Chondrocyte (in vitro differentiated cells): ENCODE measurements around the gene ABHD17C. TPM values are rescaled to one million over a fixed set of nuclear protein-coding genes. Genes with fewer than 3 reads are reported as not detected.

ENCODE experiments used
- DNase-seq: peaks from one replicate; pipeline ENCODE4 v3.0.0; 2021; ENCODE audit warnings: mixed read lengths, low spot score
- H3K27ac Mint-ChIP-seq: one replicate; pipeline ENCODE4 v1.8.0; 2021; ENCODE audit warnings: mild to moderate bottlenecking, moderate library complexity, mixed read lengths; ENCODE audit not compliant: unreplicated experiment
- H3K27me3 Mint-ChIP-seq: 2 replicates; pipeline ENCODE4 v1.8.0; 2021; ENCODE audit warnings: low read depth, mixed read lengths
- H3K36me3 Mint-ChIP-seq: 2 replicates; pipeline ENCODE4 v1.8.0; 2021; ENCODE audit warnings: low read depth, mixed read lengths
- H3K4me1 Mint-ChIP-seq: 2 replicates; pipeline ENCODE4 v1.8.0; 2021; ENCODE audit warnings: low read depth, mild to moderate bottlenecking, mixed read lengths
- H3K4me3 Mint-ChIP-seq: one replicate; pipeline ENCODE4 v1.8.0; 2021; ENCODE audit warnings: mild to moderate bottlenecking, moderate library complexity, mixed read lengths; ENCODE audit not compliant: unreplicated experiment
- H3K9me3 Mint-ChIP-seq: 2 replicates; pipeline ENCODE4 v1.8.0; 2021; ENCODE audit warnings: low read depth, mixed read lengths
- CTCF ChIP-seq: fragments of 200-600 bp; sonication (generic); IDR thresholded peaks from 2 replicates; pipeline ENCODE4 v1.5.0; 2021; ENCODE audit warnings: antibody characterized with exemption, mild to moderate bottlenecking, moderate library complexity
- total RNA-seq: library from RNA; stranded (reverse); gene quantifications from 3 replicates; pipeline ENCODE4 v1.2.1, GENCODE V29; 2021

Gene ABHD17C
- total RNA-seq, 1 donor from 2014 or later: 8.0 TPM

DNA sequence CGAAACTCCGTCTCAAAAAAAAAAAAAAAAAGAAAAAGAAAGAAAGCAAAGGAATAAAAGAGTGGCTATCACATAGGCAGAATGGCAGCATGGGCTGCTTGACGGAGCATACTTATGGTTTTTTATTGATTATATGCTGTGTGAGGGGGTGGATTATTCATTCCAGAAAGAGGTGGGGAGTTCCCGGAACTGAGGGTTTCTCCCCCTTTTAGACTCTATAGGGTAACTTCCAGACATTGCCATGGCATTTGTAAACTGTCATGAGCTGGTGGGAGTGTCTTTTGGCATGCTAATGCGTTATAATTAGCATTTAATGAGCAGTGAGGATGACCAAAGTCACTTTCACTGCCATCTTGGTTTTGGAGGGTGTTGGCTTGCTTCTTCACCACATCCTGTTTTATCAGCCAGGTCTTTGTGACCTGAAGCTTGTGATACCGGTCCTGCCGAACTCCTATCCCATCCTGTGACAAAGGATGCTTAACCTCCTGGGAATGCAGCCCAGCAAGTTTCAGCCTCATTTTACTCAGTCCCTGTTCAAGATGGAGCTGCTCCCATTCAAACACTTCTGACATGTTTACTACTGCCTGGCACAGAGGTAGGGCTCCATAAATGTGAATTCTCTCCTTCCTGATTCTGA lies 15.8 kb upstream of the ABHD17C start:
- DNase-seq: no peak
- H3K4me3 Mint-ChIP-seq: no peak overlapping the region

DNA sequence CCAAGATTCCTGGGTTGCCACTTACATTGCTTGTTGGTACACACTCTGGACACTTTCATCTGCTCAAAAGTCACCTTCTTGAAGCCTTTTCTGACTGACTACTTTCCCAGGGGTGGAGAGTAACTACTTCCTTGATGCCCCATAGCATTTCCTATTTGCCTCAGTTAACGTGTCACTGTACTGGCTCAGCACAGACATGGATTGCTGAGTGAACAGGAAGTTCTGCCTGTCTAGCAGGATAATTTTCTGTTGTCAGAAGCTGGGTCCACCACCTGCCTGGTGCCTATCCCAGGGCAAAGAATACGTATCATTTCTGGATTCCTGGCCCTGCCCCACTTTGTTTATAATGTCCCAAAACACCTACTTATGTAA lies 15.3 kb upstream of the ABHD17C start:
- H3K27me3 Mint-ChIP-seq: peaks cover 13% of the 10 kb centered on the region
- no peak overlapping the region for H3K4me3 Mint-ChIP-seq
- no peaks in the 10 kb centered on the region for H3K36me3 Mint-ChIP-seq
- H3K4me1 Mint-ChIP-seq: no peaks in the 10 kb centered on the region
- H3K9me3 Mint-ChIP-seq: no peaks in the 10 kb centered on the region
- TF ChIP-seq CTCF: no peak
- DNase-seq: no peak
- H3K27ac Mint-ChIP-seq: no peak overlapping the region

More for the DNA sequence above, 15.8 kb upstream of the ABHD17C start:
- H3K4me1 Mint-ChIP-seq: peaks cover 3% of the 10 kb centered on the region
- no peak for TF ChIP-seq CTCF
- no peak overlapping the region for H3K27ac Mint-ChIP-seq
- peaks cover 13% of the 10 kb centered on the region for H3K27me3 Mint-ChIP-seq
- no peaks in the 10 kb centered on the region for H3K36me3 Mint-ChIP-seq
- no peaks in the 10 kb centered on the region for H3K9me3 Mint-ChIP-seq

GRCh38 chr15:80682201-80682600 lies 12.9 kb upstream of the ABHD17C start:
- Mint-ChIP-seq H3K9me3 (no peaks in the 10 kb centered on the region), H3K36me3 (no peaks in the 10 kb centered on the region), H3K4me1 (no peaks in the 10 kb centered on the region), H3K27ac (no peak overlapping the region), H3K4me3 (no peak overlapping the region), H3K27me3 (peaks cover 6% of the 10 kb centered on the region)
- TF ChIP-seq CTCF: no peak
- no peak for DNase-seq

DNA sequence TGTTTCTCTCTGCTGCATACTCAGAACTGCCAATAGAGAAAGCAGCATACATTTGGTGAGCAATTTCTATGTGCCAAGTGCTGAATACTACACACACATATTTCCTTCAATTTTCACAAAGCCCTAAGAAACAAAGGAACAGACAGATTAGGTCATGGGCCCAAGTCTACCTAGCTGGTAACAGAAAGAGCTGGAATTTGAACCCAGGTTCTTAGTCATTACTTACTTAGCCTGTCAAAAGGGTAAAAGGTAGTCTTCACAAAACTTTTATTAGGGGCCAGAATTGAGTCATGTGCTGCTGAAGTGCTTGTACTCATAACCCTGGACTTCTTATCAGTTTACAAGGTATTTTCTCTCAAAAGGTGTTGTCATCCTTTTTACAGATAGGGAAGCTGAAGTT lies 10.4 kb upstream of the ABHD17C start:
- DNase-seq: no peak
- Mint-ChIP-seq H3K27ac (no peak overlapping the region), H3K36me3 (no peaks in the 10 kb centered on the region), H3K4me3 (no peak overlapping the region), H3K27me3 (peaks cover 6% of the 10 kb centered on the region), H3K4me1 (no peaks in the 10 kb centered on the region), H3K9me3 (no peaks in the 10 kb centered on the region)
- TF ChIP-seq CTCF: no peak

DNA sequence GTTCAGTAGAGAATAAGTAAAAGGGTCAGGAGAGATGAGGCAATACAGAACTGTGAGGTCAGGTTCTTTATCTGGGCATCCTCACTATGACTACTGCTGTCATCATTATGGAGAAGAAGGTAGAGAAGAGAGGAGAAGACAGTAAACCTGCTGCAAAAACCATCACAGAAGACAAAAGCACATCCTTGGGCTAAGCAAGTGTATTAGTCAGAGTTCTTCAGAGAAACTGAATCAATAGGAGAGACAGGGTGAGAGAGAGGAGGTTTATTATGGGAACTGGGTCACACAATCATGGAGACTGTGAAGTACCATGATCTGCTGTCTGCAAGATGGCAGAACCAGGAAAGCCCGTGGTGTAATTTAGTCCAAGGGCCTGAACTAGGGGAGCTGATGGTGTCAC lies 9.5 kb upstream of the ABHD17C start:
- DNase-seq: no peak
- no peaks in the 10 kb centered on the region for H3K36me3 Mint-ChIP-seq

More for the DNA sequence above, 9.5 kb upstream of the ABHD17C start:
- Mint-ChIP-seq H3K9me3 (no peaks in the 10 kb centered on the region), H3K4me3 (no peak overlapping the region), H3K27ac (no peak overlapping the region), H3K27me3 (peaks cover 5% of the 10 kb centered on the region), H3K4me1 (no peaks in the 10 kb centered on the region)
- no peak for TF ChIP-seq CTCF
